GM19328 (cell line): ENCODE data around the gene NUBPL.
"Not testable (repeated sequence)": the region's sequence is repeated elsewhere in the genome, so short reads cannot be mapped to it uniquely, and the experiment has no call there.

Experiments used
- ATAC-seq: cut with Tn5 transposase; IDR thresholded peaks from one replicate; pipeline ENCODE4 v1.9.1; 2021; ENCODE audit warnings: mild to moderate bottlenecking, moderate library complexity; ENCODE audit not compliant: unreplicated experiment

The NUBPL gene

GRCh38 chr14:31802838-31803237 is 241.6 kb downstream of the NUBPL start:
- no peak for ATAC-seq

- ATAC-seq: no peak
Measured at GRCh38 chr14:31806249-31806648, 245.0 kb downstream of the NUBPL start.

DNA sequence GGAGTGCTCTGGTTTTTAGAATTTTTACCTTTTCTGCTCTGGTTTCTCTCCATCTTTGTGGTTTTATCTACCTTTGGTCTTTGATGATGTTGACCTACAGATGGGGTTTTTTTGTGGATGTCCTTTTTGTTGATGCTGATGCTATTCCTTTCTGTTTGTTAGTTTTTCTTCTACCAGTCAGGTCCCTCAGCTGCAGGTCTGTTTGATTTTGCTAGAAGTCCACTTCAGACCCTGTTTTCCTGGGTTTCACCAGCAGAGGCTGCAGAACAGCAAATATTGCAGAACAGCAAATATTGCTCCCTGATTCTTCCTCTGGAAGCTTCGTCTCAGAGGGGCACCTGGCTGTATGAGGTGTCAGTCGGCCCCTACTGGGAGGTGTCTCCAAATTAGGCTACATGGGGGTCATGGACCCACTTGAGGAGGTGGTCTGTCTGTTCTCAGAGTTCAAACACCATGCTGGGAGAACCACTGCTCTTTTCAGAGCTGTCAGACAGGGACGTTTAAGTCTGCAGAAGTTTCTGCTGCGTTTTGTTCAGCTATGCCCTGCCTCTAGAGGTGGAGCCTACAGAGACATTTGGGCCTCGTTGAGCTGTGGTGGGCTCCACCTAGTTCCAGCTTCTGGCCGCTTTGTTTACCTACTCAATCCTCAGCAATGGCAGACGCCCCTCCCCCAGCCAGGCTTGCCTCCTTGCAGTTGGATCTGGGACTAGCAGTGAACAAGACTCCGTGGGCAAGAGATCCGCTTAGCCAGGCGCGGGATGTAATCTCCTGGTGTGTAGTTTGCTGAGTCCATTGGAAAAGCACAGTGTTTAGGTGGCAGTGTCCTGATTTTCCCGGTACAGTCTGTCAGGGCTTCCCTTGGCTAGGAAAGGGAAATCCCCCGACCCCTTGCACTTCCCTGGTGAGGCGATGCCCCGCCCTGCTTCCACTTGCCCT is 250.8 kb downstream of the NUBPL start:
- not testable (repeated sequence) for ATAC-seq

DNA sequence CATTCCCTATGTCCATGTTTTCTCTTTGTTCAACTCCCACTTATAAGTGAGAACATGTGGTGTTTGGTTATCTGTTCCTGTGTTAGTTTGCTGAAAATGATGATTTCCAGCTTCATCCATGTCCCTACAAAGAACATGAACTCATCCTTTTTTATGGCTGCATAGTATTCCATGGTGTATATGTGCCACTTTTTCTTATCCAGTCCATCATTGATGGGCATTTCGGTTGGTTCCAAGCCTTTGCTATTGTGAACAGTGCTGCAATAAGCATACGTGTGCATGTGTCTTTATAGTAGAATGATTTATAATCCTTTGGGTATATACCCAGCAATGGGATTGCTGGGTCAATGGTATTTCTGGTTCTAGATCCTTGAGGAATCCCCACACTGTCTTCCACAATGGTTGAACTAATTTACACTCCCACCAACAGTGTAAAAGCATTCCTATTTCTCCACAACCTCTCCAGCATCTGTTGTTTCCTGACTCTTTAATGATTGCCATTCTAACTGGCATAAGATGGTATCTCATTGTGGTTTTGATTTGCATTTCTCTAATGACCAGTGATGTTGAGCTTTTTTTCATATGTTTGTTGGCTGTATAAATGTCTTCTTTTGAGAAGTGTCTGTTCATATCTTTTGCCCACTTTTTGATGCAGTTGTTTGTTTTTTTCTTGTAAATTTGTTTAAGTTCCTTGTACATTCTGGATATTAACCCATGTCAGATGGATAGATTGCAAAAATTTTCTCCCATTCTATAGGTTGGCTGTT is 252.7 kb downstream of the NUBPL start:
- not testable (repeated sequence) for ATAC-seq

DNA sequence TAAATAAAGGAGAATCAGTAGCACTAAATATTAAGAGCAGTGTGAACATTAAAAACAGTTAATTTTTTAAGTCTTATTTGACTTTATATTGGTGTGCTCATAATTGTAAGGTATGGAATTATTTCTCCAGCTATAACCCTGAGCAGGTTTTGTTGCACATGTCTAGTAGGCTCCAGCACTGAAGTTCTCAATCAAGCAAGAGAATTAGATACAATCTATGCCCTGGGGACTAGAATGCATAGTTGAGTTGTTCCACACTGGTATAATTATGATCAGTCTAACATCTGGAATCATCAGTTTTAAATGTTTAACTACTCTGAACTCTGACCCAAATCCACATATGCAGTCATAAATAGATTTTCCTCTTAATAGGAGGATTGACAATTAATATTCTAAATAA is 258.1 kb downstream of the NUBPL start:
- ATAC-seq: no peak

DNA sequence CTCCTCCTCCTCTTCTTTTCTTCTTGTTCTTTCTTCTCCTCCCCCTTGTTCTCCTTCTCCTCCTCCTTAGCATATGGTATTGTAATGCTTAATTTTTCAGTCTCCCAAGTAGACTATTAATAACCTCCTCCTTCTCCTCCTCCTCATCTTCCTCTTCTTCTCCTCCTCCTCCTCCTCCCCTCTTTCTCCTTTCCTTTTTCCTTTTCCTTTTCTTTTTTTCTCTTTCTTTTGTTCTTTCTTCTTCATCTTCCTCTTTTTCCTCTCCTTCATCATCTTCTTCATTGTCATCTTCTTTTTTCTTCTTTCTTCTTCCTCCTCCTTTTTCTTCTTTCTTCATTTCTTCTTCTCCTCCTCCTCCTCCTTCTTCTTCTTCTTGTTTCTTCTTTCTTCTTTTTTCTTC is 264.3 kb downstream of the NUBPL start:
- ATAC-seq: no peak

DNA sequence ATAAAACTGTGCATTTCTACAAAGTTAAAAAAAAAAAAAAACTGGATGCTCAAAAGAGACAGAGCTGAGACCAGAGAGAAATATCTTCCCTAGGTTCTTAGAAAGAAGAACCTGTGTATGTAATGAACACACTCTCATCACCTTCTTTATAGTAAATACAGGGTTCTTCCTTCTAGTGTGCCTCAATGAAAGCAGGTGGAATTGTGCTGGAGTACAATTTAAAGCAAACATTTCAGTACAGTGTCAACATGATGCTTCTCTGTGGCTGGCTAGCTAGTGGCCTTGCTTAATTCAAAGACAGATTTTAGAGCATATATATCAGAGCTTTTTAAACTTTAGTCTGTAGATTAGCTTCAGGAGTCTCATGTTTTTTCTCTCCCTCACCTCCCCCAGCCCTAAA is 266.1 kb downstream of the NUBPL start:
- ATAC-seq: no peak

DNA sequence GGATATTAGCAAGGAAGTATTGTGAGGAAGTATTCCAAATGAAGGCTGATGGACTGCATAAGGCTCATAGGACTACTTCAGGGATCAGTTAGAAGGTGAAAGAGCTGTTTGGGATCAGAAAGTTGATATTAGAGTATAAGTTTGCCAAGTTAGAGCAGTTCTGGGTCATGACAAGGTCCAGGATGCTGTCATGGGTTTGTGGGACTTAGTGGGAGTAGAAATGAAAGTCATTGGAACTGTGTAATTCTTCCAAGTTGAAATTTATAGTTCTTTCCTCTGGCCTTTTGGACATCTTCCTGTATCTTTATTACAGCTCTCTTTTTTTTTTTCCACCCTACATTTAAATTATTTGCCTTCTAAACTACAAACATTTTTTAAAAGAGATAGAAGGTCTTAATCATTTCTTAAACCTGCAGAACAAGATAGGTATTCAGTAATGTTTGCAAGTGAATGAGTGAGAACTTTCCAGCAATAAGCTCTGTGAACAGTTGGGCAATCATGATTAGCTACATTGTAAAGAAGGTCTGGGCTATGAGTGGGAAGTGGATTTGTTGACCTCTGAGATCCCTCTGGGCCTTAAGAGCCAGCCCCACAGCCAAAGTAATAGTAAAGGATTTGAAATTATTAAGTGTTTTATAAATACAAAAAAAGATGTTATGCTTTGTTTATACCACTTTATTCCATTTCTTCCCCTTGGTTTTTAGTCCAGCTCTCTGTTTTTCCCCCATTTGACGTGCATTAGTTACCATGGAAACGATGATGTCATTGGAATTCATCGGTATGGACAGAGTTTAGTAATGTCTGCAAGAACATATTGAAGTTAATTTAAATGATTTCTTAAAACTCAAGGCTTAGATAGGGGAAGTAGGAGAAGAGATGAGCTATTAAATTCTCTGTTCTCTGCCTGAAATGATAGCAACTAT is 268.0 kb downstream of the NUBPL start:
- no peak for ATAC-seq

GRCh38 chr14:31834616-31835015 is 273.4 kb downstream of the NUBPL start:
- ATAC-seq: no peak

DNA sequence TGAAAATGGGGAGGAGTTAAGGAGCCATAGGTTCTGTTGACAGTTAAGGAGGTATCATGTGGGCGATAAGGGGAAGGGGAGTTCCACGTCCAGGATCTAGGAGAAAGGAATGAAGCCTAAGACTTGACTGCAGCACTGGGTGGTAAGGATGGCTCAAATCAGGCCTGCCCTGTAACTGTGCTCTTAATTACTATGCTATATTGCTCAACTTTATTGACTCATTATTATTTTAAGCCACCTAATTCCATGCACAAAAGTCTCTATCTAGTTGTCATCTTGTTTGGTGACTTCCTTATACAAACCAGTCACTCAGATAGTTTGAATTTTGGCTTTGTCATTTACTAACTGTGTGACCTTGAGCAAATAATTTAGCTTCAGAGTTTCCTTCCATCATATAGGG is 273.8 kb downstream of the NUBPL start:
- ATAC-seq: no peak

DNA sequence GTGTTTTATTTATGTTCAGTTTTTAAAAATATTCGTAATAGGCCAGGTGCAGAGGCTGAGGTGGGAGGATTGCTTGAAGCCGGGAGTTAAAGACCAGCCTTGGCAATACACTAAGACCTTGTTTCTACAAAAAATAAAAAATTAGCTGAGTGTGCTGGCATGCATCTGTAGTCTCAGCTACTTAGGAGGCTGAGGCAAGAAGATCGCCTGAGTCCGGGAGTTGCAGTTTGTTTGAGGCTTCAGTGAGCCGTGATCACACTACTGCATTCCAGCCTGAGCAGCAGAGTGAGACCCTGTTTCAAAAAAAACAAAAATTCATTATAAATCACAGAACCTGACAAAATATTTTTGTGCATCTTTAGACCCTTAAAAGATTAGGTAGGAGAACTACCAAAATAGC is 275.8 kb downstream of the NUBPL start:
- ATAC-seq: no peak

GRCh38 chr14:31842899-31843298 is 281.7 kb downstream of the NUBPL start:
- no peak for ATAC-seq

DNA sequence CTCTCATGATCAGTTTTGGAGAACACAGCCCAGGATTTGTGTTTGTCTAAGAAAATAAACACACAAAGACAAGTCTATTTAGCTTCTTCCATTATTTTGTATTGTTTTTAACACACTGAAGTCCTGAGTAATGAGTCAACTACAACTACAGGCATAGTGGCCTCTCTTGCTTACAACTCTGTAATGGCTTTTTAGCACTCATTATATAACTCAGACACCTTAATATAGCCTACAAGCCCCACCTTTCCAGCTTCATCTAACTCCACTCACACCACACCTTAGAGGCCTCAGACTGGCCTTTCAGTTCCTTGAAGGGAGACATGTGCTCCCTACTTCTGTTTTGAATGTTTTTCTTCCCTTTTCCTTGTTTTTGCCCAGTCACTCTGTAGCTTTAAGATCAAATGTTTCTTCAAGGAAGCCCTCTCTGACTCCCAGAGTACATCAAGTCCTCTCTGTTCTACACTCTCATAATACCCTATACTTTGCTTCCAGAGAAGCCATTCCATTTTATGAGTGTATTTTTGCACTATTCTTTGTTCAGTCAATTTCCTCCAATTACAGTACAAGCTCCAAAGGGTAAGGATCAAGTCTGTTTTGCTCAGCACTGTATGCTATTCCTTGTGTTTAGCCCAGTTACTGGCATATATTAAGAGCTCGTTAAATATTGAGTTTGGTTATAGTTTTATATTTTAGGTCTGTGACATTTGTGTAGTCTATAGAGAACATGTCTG is 282.3 kb downstream of the NUBPL start:
- no peak for ATAC-seq

- no peak for ATAC-seq
Measured at GRCh38 chr14:31854508-31855075, 293.4 kb downstream of the NUBPL start.

DNA sequence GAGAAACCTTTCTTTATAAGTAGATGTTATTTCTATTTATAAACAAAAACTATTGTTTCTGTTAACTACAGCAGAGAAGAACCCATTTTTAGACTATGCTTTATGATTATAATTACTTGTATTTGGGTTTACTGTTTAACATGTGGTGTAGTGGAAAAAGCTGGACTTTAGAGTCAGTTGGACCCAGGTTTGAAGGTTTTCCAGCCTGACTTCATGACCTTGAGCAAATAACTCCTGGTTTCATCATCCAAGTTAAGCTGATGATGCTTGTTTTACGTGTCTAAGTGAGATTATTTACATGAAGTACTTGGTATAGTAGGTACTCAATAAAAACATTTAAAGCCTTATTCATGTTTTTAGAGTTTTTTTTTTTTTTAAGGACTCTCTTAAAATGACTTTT is 294.1 kb downstream of the NUBPL start:
- no peak for ATAC-seq

- not testable (repeated sequence) for ATAC-seq
Measured at GRCh38 chr14:31856003-31856402, 294.8 kb downstream of the NUBPL start.

DNA sequence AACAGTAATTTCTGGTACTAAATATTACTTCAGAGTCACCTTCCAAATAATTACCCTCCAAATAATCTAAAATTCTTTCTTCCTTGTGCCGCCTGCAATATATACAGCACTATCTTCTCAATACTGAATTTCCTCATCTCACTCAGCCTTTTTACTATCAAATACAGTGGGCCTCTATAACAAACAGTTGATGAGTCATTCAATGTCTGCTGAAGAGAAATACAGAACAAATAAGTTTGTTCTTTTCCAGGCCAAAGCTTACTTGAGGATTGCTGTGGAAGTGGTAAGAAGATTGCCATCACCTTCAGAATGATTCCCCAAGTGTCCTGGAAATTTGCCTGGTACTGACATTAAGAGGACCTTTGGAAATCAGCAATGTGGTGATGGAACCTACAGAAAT is 297.7 kb downstream of the NUBPL start:
- ATAC-seq: no peak

DNA sequence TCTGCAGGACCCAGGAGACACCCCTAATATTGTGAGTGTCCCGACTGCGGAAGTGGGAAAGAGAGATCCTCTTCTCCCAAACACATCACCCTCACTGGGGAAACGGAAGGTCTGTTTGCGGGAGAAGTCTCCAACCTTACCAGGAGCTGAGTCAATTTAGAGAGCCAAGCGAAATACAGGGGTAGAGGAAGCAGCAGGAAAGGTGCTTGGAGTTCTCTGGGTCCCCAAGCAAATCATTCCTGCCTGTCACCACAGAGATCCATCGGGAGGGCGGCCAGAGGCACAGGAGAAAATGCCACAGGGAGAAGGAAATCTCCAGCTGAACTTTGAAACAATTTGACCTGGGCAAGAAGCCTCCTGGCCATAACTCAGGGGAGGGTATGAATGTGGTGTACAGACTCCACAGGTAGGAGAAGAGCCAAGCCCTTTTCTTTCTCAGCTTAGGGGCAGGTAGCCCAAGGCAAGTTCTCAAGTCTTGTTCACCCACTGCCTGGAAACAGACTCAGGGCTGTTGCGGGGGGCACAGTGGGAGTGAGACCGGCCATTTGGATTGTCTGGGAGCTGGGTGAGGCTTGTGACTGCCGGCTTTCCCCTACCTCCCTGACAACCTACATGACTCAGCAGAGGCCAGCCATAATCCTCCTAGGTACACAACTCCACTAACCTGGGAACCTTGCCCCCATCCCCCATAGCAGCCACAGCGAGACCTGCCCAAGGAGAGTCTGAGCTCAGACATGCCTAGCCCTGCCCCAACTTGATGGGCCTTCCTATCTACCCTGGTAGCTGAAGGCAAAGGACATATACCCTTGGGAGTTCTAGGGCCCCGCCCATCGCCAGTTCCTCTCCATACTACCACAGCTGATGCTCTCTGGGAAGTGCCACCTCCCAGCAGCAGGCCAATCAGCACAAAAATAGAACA is 304.0 kb downstream of the NUBPL start:
- ATAC-seq: no peak

GRCh38 chr14:31867570-31867969 is 306.4 kb downstream of the NUBPL start:
- no peak for ATAC-seq
